SK-N-SH treated with all-trans-retinoic acid at 6 μM for 48 hours (cell line): ENCODE data around the gene TIMM50.

ENCODE experiments used
- GLIS3 ChIP-seq: fragments of 250-450 bp; sonication (Bioruptor Pico); IDR thresholded peaks from 2 replicates; pipeline ENCODE4 v1.5.0; 2020; ENCODE audit warnings: mild to moderate bottlenecking, moderate library complexity
- RARB ChIP-seq: fragments of 250-450 bp; sonication (Bioruptor Pico); IDR thresholded peaks from 2 replicates; pipeline ENCODE4 v1.8.0; 2021; ENCODE audit warnings: mild to moderate bottlenecking, moderate library complexity
- TCF4 ChIP-seq: fragments of 250-450 bp; sonication (Bioruptor Pico); IDR thresholded peaks from 2 replicates; pipeline ENCODE4 v1.8.0; 2021; ENCODE audit warnings: mild to moderate bottlenecking, moderate library complexity, borderline replicate concordance
- TF ChIP-seq, protein P1 (sequence below): fragments of 250-450 bp; sonication (Bioruptor Pico); IDR thresholded peaks from 2 replicates; pipeline ENCODE4 v1.8.0; 2020; ENCODE audit warnings: mild to moderate bottlenecking, moderate library complexity, borderline replicate concordance
- TF ChIP-seq, protein P2 (sequence below): fragments of 250-450 bp; sonication (Bioruptor Pico); IDR thresholded peaks from 2 replicates; pipeline ENCODE4 v1.5.0; 2020; ENCODE audit warnings: mild to moderate bottlenecking, moderate library complexity

DNA sequence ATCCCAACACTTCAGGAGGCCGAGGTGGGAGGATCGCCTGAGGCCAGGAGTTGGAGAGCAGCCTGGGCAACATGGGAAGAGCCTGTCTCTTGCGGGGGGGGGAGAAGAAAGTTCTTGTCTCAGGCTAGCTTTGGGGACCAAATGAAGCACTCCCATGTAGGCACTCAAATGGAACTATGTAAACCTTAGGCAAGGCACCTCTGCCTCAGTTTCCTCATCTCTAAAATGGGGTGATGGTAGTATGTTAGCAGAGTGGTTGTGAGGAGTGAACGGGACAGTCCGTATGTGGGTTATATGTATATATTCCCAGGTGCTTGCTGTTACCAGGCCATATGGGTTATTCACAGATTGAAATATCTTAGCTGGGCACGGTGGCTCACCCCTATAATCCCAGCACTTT lies 11.6 kb downstream of the TIMM50 start:
- TF ChIP-seq, protein P1, sequence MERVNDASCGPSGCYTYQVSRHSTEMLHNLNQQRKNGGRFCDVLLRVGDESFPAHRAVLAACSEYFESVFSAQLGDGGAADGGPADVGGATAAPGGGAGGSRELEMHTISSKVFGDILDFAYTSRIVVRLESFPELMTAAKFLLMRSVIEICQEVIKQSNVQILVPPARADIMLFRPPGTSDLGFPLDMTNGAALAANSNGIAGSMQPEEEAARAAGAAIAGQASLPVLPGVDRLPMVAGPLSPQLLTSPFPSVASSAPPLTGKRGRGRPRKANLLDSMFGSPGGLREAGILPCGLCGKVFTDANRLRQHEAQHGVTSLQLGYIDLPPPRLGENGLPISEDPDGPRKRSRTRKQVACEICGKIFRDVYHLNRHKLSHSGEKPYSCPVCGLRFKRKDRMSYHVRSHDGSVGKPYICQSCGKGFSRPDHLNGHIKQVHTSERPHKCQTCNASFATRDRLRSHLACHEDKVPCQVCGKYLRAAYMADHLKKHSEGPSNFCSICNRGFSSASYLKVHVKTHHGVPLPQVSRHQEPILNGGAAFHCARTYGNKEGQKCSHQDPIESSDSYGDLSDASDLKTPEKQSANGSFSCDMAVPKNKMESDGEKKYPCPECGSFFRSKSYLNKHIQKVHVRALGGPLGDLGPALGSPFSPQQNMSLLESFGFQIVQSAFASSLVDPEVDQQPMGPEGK (CRISPR knock-in tag): no peak
- TF ChIP-seq, protein P2, sequence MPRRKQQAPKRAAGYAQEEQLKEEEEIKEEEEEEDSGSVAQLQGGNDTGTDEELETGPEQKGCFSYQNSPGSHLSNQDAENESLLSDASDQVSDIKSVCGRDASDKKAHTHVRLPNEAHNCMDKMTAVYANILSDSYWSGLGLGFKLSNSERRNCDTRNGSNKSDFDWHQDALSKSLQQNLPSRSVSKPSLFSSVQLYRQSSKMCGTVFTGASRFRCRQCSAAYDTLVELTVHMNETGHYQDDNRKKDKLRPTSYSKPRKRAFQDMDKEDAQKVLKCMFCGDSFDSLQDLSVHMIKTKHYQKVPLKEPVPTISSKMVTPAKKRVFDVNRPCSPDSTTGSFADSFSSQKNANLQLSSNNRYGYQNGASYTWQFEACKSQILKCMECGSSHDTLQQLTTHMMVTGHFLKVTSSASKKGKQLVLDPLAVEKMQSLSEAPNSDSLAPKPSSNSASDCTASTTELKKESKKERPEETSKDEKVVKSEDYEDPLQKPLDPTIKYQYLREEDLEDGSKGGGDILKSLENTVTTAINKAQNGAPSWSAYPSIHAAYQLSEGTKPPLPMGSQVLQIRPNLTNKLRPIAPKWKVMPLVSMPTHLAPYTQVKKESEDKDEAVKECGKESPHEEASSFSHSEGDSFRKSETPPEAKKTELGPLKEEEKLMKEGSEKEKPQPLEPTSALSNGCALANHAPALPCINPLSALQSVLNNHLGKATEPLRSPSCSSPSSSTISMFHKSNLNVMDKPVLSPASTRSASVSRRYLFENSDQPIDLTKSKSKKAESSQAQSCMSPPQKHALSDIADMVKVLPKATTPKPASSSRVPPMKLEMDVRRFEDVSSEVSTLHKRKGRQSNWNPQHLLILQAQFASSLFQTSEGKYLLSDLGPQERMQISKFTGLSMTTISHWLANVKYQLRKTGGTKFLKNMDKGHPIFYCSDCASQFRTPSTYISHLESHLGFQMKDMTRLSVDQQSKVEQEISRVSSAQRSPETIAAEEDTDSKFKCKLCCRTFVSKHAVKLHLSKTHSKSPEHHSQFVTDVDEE (CRISPR knock-in tag): no peak
- no peak for TF ChIP-seq TCF4 (CRISPR knock-in tag)
- TF ChIP-seq RARB (CRISPR knock-in tag): no peak
- no peak for TF ChIP-seq GLIS3 (CRISPR knock-in tag)
